HepG2 (cell line): ENCODE results near the gene POLR1G. TPM values are rescaled to one million over a fixed set of nuclear protein-coding genes. Genes with fewer than 3 reads are reported as not detected.

Experiments used
- ATAC-seq: fragments of 200-7000 bp; cut with Tn5 transposase; 3 replicates; pipeline ENCODE4 v1.9.1; 2020; ENCODE audit warnings: mild to moderate bottlenecking, moderate library complexity
- BruUV-seq: library from RNA; stranded (reverse); fragments of 400-500 nt; replicated peaks from 2 replicates; lab custom pipeline; 2021; lab: Mats Ljungman, UMichigan
- CTCF ChIA-PET: fragments of 300-600 bp; formaldehyde crosslinking; extraction: SDS; loops from one replicate; lab custom pipeline; 2021; ENCODE audit warnings: low total read pairs, inconsistent platforms, low intra/inter-chr PET ratio; lab: Yijun Ruan, JAX
- POLR2A ChIA-PET: fragments of 350-600 bp; sonication (Branson Sonifier 250); formaldehyde crosslinking; loops from one replicate; lab custom pipeline; 2020; ENCODE audit warnings: antibody characterized with exemption, inconsistent platforms; lab: Yijun Ruan, JAX
- DNase-seq: peaks from one replicate; pipeline ENCODE4 v3.0.0-alpha.2; 2015; ENCODE audit warnings: low spot score
- FAIRE-seq: peaks from 3 replicates; lab custom pipeline; 2011; peaks lifted over from hg19 to GRCh38; lab: Jason Lieb, UNC
- H2AFZ ChIP-seq: one replicate; pipeline ENCODE4 v1.6.1; 2011; ENCODE audit warnings: low read length, inconsistent platforms
- H3K27ac ChIP-seq: fragments of 300-600 bp; 3 replicates; pipeline ENCODE4 v1.8.0; 2011; ENCODE audit warnings: mixed run types, mild to moderate bottlenecking, mixed read lengths, low read length, inconsistent platforms; ENCODE audit not compliant: insufficient read depth; ENCODE audit errors: extremely low read length
- H3K27me3 ChIP-seq, 2 experiments: fragments of 200-600 bp in 1 of 2; 2 replicates in 1 of 2; 3 replicates in 1 of 2; pipeline versions ENCODE4 v1.6.0 to v1.8.0; 2011; ENCODE audit warnings: low read length in 2 of 2, mild to moderate bottlenecking in 2 of 2, moderate library complexity in 2 of 2, inconsistent platforms in 1 of 2; ENCODE audit not compliant: insufficient read depth in 2 of 2, control insufficient read depth in 1 of 2
- H3K36me3 ChIP-seq, 2 experiments: fragments of 200-600 bp in 1 of 2; replicated peaks in 1 of 2; 2 replicates in 1 of 2; 3 replicates in 1 of 2; pipeline versions ENCODE4 v1.5.1 to v1.8.0; 2011; ENCODE audit warnings: low read length in 2 of 2, inconsistent platforms in 1 of 2; ENCODE audit not compliant: insufficient read depth in 2 of 2, control insufficient read depth in 1 of 2
- H3K4me1 ChIP-seq: 2 replicates; pipeline ENCODE4 v1.5.1; 2012; ENCODE audit warnings: low read length, inconsistent platforms; ENCODE audit not compliant: insufficient read depth
- H3K4me2 ChIP-seq: 2 replicates; pipeline ENCODE4 v1.6.0; 2011; ENCODE audit warnings: low read depth, low read length, inconsistent platforms
- H3K4me3 ChIP-seq, 3 experiments: fragments of 200-600 bp in 1 of 3; sonication (generic), shearing (Covaris generic) in 1 of 3; replicated peaks in 1 of 3; 2 replicates each; pipeline ENCODE4 v1.5.1; 2011 to 2016; ENCODE audit warnings: low read length in 3 of 3, inconsistent platforms in 2 of 3, low read depth in 2 of 3, mild to moderate bottlenecking in 2 of 3, control low read depth in 1 of 3, mixed read lengths in 1 of 3; ENCODE audit not compliant: insufficient read depth in 1 of 3
- H3K79me2 ChIP-seq: one replicate; pipeline ENCODE4 v1.6.1; 2011; ENCODE audit warnings: low read length, inconsistent platforms; ENCODE audit not compliant: insufficient read depth
- H3K9ac ChIP-seq: 2 replicates; pipeline ENCODE4 v1.6.0; 2011; ENCODE audit warnings: mild to moderate bottlenecking, low read depth, low read length, inconsistent platforms; ENCODE audit not compliant: insufficient read depth
- H3K9me3 ChIP-seq: 2 replicates; pipeline ENCODE4 v1.5.1; 2012; ENCODE audit warnings: mild to moderate bottlenecking, low read length
- H4K20me1 ChIP-seq: 2 replicates; pipeline ENCODE4 v1.6.0; 2011; ENCODE audit warnings: inconsistent platforms, mild to moderate bottlenecking, low read length, moderate library complexity; ENCODE audit not compliant: insufficient read depth
- AGO1 ChIP-seq: fragments of 200-400 bp; formaldehyde crosslinking; IDR thresholded peaks from 2 replicates; pipeline ENCODE4 v1.6.1; 2017; ENCODE audit warnings: mild to moderate bottlenecking, low read depth, low read length, moderate library complexity; ENCODE audit not compliant: poor library complexity, severe bottlenecking
- POGZ ChIP-seq: sonication (generic); formaldehyde crosslinking; IDR thresholded peaks from 2 replicates; pipeline ENCODE4 v1.4.0; 2020; ENCODE audit warnings: mild to moderate bottlenecking, missing genetic modification reagents
- PRPF4 ChIP-seq: fragments of 200-400 bp; formaldehyde crosslinking; IDR thresholded peaks from 2 replicates; pipeline ENCODE4 v1.6.1; 2016; ENCODE audit warnings: low read length, low read depth; ENCODE audit not compliant: poor library complexity, severe bottlenecking
- REPIN1 ChIP-seq: sonication (generic); formaldehyde crosslinking; IDR thresholded peaks from 2 replicates; pipeline ENCODE4 v1.8.0; 2022; ENCODE audit warnings: missing genetic modification reagents, low read depth, mild to moderate bottlenecking, borderline replicate concordance
- ZNF629 ChIP-seq: sonication (generic); formaldehyde crosslinking; conservative IDR thresholded peaks from 2 replicates; pipeline ENCODE4 v1.5.0; 2020; ENCODE audit warnings: missing genetic modification reagents
- WGBS: methylation state at CpG from one replicate; pipeline ENCODE4 v1.1.6; 2017; ENCODE audit warnings: low lambda C conversion rate; 5-methylcytosine and 5-hydroxymethylcytosine counted together
- in situ Hi-C: cut with HindIII; loops from 2 replicates; pipeline ENCODE4 v1.10.0; 2017; ENCODE audit warnings: low pct_unique_long_range_greater_than_20kb; ENCODE audit not compliant: extremely low pct_ligation_motif_present
- intact Hi-C: fragments of 100-400 bp; cut with micrococcal nuclease; formaldehyde crosslinking; loops from one replicate; pipeline ENCODE4 v1.10.0; 2022; ENCODE audit not compliant: unreplicated experiment
- polyA plus RNA-seq, 8 experiments: library from polyadenylated mRNA; depleted of rRNA in 3 of 8; stranded (reverse) in 7 of 8; unstranded in 1 of 8; fragments of >200 nt; fragmentation: Illumina TruSeq in 4 of 8; extraction: Trizol in 4 of 8; gene quantifications; 2 replicates each; pipeline versions ENCODE4 v1.2.1 to v1.2.3, GENCODE V29; 2011 to 2016; ENCODE audit warnings: low read depth in 4 of 8, missing spikeins in 1 of 8, mixed read lengths in 1 of 8; ENCODE audit not compliant: insufficient read depth in 1 of 8
- total RNA-seq, 5 experiments: library from RNA; depleted of rRNA; stranded (reverse); fragments of >200 nt; fragmentation: Illumina TruSeq; extraction: Trizol; gene quantifications; 2 replicates each; pipeline ENCODE4 v1.2.3, GENCODE V29; 2016; ENCODE audit warnings: low read depth in 1 of 5
- TF ChIP-seq, protein P1 (sequence below): sonication (generic); formaldehyde crosslinking; IDR thresholded peaks from 2 replicates; pipeline ENCODE4 v1.8.1; 2022; ENCODE audit warnings: mild to moderate bottlenecking, missing genetic modification reagents

POLR1G gene
- total and polyA plus RNA-seq, 2 of the 13 experiments (the other 11 are each of a cell fraction or from before 2014, with no cell fraction given) = 3.5 to 20.8 TPM

DNA sequence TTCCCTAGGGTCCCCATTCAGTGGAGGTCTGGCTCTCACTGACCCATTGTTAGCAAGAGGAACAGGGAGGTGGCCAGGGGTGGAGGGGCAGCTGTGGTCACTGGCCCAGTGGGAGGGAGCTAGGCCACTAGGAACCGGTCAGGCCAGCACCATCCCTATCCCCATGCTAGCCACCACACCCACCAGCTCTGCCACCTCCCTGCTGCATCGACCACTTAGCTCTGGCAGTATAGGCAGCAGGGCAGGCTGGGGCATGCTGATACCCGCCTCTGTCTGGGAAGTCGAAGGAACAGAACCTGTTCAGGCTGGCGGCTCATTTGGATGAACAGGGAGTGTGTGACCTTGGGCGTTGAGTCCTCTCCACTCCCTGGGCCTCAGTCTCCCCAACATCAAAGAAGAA lies 6.3 kb upstream of the POLR1G start (continued):
- no peak for TF ChIP-seq PRPF4
- TF ChIP-seq POGZ (CRISPR knock-in tag) = no peak
- TF ChIP-seq REPIN1 (CRISPR knock-in tag) = no peak
- TF ChIP-seq AGO1 = no peak

DNA sequence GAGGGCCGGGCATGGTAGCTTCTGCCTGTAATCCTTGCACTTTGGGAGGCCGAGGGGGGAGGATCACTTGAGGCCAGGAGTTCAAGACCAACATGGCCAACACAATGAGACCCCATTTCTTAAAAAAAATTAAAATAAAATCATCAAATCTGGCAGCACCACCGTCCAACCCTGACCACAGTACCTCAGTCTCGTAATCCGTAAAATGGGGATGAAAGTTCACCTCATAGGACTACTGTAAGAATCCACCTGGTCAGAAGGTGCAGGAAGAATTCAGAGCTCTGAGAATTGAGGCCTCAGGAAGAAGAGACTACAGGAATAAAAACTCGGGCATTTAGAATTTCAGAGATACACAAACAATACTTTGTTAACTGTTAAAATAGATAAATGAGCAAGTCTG lies 4.6 kb upstream of the POLR1G start:
- ATAC-seq (no peak), FAIRE-seq (no peak), DNase-seq (no peak)
- Histone ChIP-seq H3K36me3 (peaks cover 0 to 6% of the 10 kb centered on the region in 2 experiments; a peak in 1 of 5 replicates), H3K27ac (no peak overlapping the region), H3K9ac (no peak overlapping the region), H3K4me1 (peaks cover 18% of the 10 kb centered on the region), H2AFZ (no peak overlapping the region), H4K20me1 (no peaks in the 10 kb centered on the region), H3K79me2 (peaks cover 14% of the 10 kb centered on the region), H3K27me3 (no peaks in the 10 kb centered on the region; a peak in 1 of 5 replicates), H3K9me3 (no peaks in the 10 kb centered on the region), H3K4me3 (no peak overlapping the region), H3K4me2 (no peak overlapping the region)
- WGBS = 92% methylated on average over 6 of the region's 6 CpGs
- in situ Hi-C loops = no loop called here
- no TSS peak for BruUV-seq
- ChIA-PET CTCF (interaction anchor here (0.6 kb wide), 1 partner anchor 103 kb away, joined by 3 read pairs; no protein-coding TSS in a partner anchor), POLR2A (no interaction called here)
- TF ChIP-seq, protein P1, sequence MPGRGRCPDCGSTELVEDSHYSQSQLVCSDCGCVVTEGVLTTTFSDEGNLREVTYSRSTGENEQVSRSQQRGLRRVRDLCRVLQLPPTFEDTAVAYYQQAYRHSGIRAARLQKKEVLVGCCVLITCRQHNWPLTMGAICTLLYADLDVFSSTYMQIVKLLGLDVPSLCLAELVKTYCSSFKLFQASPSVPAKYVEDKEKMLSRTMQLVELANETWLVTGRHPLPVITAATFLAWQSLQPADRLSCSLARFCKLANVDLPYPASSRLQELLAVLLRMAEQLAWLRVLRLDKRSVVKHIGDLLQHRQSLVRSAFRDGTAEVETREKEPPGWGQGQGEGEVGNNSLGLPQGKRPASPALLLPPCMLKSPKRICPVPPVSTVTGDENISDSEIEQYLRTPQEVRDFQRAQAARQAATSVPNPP = no peak
- TF ChIP-seq ZNF629 = peak; percentile 58
- intact Hi-C loops = no loop called here
